GM12891 (cell line): Measurements from ENCODE around the gene KIF6.

Experiments used
- POLR2A ChIP-seq: IDR thresholded peaks from 2 replicates; pipeline ENCODE4 v1.6.1; 2011; ENCODE audit warnings: low read depth, low read length, control low read depth
- SPI1 ChIP-seq: IDR thresholded peaks from 2 replicates; pipeline ENCODE4 v1.6.1; 2011; ENCODE audit warnings: low read depth, low read length, control low read depth
- TAF1 ChIP-seq: IDR thresholded peaks from 2 replicates; pipeline ENCODE4 v1.6.1; 2011; ENCODE audit warnings: low read depth, low read length, control low read depth

DNA sequence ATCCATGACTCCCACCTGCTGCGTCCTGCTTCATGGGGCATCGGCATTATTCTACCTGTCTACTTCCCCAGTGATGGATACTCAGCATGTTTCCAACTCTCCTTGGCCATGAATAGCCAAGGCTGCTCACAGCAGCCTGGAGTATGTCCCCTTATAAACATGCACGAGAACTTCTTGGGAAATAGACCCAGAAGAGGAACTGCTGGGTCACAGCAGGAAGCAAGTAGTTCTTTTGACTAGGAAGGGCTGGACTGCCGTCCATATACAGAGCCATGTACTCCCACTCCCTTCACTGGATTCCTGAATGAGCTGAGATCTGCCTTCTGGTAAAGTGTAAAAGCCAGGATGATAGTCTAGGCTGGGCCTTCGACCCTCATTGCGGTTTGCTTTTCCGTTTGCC, 296.4 kb downstream of the KIF6 start:
- TF ChIP-seq SPI1 (no peak), POLR2A (no peak), TAF1 (no peak)
